Stimulated activated CD4-positive, alpha-beta T cell treated with anti-CD3 and anti-CD28 coated beads, Interleukin-15, amount 100 ng/mL, for 48 hours (primary cell): ENCODE data around the gene SYT15B.
"Not testable (repeated sequence)": the region's sequence is repeated elsewhere in the genome, so short reads cannot be mapped to it uniquely, and the experiment has no call there.

Source experiments
- DNase-seq, 2 donors: peaks; one replicate each; pipeline ENCODE4 v3.0.0-alpha.2; 2020; ENCODE audit warnings: low read depth in 2 of 2

The SYT15B gene

GRCh38 chr10:47763554-47764175 lies at the start of gene SYT15B:
TSS of gene SYT15B (minus strand) at chr10:47763592. CDS start at chr10:47762640, 952 bp downstream.
- DNase-seq = not testable (repeated sequence)

GRCh38 chr10:47779590-47779989 lies 16.2 kb upstream of the SYT15B start:
- not testable (repeated sequence) for DNase-seq

DNA sequence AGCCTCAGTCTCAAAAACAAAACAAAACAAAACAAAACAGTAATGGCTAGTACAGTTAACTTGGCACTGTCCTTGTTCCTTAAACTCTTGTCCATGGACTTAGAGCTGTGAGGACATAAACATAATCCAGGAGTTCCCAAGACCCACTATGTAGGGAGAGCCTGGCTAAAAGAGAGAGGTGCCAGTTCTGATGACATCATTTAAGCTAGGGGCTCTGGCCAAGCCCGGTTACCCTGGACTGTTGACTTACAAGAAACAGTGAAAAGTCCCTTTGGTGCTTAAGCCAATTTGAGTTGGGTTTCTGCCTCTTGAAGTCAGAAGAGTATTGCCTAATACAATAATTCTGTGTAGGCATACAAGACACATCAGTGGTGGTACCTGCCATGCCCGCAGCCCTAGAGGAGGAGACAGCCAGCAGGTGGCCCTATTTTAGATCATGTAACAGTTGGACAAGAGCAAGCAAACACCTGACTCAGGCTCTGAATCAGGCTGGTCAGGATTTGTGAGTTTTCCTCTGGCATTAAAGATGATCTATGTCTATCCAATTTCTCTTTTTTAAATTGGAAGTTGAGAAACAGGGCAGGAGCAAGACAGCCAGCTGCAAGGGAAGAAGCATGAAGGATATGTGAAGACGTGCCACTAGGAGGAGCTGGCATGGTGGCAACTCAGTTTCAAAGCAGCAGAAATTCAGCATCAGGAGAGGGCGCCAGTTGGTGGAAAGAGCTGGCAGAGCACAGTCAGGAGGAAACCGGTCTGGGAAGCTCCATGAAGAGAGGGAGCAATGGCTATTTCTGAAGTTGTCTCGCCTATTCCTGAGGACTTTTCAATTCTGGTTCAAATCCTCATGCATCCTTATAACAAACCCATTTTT lies 12.2 kb upstream of the SYT15B start:
- DNase-seq = not testable (repeated sequence)

GRCh38 chr10:47770745-47771144 lies 7.4 kb upstream of the SYT15B start:
- DNase-seq = not testable (repeated sequence)

GRCh38 chr10:47768578-47769115 lies 5.3 kb upstream of the SYT15B start:
- DNase-seq = not testable (repeated sequence)

- DNase-seq = not testable (repeated sequence)
Observed at GRCh38 chr10:47768085-47768484, 4.7 kb upstream of the SYT15B start.

DNA sequence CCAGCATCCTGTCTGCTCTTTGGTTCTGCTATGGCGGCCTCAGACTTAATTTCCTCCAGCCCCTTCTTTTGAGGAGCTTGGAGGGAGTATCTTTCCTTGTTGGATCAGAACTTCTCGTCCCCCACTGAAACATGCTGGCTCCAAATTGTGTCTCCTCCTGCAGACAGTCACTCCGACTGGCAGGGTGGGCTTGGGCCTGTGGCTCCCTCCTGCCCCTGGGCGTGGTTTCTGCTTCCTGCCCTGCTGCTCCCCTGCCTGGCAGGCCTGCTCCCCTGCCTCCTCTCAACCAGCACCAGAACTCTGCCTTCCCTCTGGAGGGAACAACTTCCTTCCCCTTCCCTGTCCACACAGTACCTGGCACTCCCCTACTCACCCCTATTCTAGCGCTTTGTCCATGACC lies 3.8 kb upstream of the SYT15B start:
- DNase-seq = not testable (repeated sequence)

DNA sequence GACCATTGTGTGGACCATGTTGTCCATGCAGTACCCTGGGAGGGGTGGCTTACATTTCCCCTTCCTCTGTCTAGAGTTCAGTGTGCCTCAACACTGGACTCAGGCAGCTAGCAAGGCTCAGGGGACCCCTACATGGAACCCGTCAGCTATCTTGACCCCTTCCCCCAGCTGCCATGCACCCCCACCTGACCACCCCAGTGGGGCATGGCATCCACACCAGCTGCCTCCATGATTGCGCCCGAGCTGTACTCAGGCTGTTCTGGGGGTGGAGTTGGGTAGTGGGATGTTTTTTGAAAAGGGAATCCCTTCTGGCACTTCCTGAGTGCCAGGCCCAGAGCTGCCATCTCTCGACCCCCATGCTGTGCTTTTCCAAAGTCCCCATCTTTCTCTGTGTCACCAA lies 1.8 kb upstream of the SYT15B start:
- DNase-seq = not testable (repeated sequence)

GRCh38 chr10:47762674-47763553 lies 478 bp downstream of the SYT15B start:
- DNase-seq = not testable (repeated sequence)

DNA sequence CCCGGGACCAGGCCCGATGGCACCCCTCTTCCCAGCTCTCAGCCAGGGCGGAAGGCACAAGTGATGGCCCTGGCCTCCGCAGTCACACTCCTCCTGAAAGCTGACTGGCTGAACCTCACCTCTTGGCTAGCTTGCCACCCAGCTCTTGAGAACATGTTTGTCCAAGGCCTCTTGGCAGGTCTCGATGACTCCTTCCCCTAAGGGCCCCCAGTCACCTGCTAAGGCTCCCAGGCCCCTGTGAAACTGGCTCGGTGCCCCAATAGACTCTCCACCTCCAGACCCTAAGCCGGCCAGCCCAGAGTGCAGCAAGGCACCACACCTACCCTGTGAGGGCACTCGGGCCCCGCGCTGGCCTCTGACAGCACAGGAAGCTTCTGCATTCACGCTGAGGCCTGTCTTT lies 4.5 kb downstream of the SYT15B start:
- not testable (repeated sequence) for DNase-seq

GRCh38 chr10:47756169-47756568 lies 7.2 kb downstream of the SYT15B start:
- not testable (repeated sequence) for DNase-seq

DNA sequence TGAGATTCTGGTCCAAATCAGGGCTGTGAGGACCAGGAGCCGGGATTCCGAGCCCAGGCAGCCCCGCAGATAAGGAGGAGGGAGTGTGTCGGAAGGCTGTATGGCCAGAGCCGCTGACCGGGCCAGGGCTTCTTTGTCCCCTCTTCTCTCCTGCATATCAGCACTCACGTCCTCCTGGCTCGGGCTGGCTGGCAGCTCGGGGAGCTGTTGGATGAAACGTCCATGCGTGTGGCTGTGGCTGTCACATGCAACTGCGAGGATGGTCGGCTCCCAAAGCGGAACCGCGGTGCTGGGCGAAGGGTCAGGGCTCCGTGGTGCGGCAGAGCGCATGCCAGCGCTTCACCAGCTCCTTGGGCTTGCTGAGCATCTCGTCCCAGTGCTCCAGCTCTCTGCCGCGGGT lies 9.5 kb downstream of the SYT15B start:
- not testable (repeated sequence) for DNase-seq

DNA sequence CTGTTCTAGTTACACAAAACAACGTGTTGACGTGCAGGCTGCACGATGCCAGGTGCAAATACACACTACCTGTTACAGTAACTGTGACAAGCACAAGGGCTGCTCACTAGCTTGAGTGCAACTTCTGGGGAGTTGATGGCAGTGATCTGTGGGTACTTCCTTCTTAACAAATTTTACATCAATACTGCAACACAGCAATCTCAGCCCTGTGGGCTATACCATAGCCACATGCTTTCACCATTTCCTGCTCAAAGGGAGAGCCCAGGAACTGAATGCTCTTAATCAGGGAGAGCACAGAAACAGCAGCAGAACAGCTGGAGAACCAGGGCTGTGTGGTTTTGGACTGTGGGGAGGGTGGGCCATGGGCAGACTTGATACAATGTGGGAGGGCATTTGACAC lies 10.2 kb downstream of the SYT15B start:
- not testable (repeated sequence) for DNase-seq

- DNase-seq = not testable (repeated sequence)
Observed at GRCh38 chr10:47751821-47752220, 11.6 kb downstream of the SYT15B start.

GRCh38 chr10:47750360-47750759 lies 13.0 kb downstream of the SYT15B start:
- DNase-seq = not testable (repeated sequence)

GRCh38 chr10:47746780-47747376 lies 16.5 kb downstream of the SYT15B start:
- not testable (repeated sequence) for DNase-seq

GRCh38 chr10:47744881-47745280 lies 18.5 kb downstream of the SYT15B start:
- DNase-seq = not testable (repeated sequence)

- DNase-seq = not testable (repeated sequence)
Observed at GRCh38 chr10:47743611-47744550, 19.5 kb downstream of the SYT15B start.

DNA sequence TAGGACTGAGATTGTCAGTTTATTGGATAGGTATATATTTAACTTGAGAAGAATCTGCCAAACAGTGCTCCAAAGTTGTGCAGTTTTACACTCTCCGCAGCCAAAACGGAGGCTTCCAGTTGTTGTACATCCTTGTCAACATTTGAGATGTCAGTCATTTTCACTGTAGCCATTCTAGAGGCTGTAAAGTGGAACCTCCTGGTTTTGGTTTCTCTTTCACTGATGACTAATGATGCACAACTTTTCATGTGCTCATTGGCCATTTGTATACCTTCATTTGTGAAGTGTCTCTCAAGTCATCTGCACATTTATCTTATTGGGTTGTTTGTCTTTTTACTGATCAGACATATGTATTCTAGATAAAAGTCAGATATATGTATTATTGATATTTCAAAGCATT lies 22.5 kb downstream of the SYT15B start:
- not testable (repeated sequence) for DNase-seq

- DNase-seq = not testable (repeated sequence)
Observed at GRCh38 chr10:47730911-47731310, 32.5 kb downstream of the SYT15B start.
